DMS153 treated with DMSO at 0.1 percent for 48 hours (cell line): Measurements from ENCODE around the gene RASGEF1C.

ENCODE experiments used
- DNase-seq: peaks from one replicate; lab custom pipeline; 2025; ENCODE audit not compliant: unreplicated experiment; lab: John Stamatoyannopoulos, UW

The RASGEF1C gene

DNA sequence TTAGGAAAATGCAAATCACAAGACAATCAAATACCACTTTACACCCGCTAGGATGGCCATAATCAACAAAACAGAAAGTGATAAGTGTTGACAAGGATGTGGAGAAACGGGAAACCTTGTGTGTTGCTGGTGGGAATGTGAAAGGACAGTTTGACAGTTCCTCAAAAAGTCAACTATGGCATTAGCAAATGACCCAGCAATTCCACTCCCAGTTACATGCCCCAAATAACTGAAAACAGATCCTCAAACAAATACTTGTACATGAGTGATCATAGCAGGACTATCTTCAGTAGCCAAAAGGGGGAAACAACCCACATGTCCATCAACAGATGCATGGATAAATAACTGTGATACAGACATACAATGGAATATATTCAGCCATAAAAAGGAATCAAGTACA, 21.2 kb downstream of the RASGEF1C start:
- no peak for DNase-seq

DNA sequence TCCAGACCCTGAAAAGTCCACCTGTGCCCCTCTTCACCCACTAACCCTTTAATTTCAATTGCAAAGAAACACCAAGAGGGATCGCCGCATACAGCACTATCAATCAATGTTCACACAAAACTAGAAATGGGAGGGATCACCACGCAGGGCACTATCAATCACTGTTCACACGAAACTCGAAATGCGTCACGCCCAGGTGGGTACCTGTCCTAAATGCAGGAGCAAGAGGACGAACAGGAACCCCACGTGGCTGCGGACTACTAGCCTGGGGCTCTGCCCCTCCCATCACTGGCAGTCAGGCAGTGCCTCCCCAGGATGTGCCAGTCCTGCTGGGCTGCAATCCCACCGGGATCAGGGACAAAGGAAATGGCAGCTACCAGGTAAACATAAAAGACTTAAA, 28.2 kb downstream of the RASGEF1C start:
- DNase-seq = no peak

- no peak for DNase-seq
Observed at GRCh38 chr5:180180421-180180820, 28.6 kb downstream of the RASGEF1C start.

DNA sequence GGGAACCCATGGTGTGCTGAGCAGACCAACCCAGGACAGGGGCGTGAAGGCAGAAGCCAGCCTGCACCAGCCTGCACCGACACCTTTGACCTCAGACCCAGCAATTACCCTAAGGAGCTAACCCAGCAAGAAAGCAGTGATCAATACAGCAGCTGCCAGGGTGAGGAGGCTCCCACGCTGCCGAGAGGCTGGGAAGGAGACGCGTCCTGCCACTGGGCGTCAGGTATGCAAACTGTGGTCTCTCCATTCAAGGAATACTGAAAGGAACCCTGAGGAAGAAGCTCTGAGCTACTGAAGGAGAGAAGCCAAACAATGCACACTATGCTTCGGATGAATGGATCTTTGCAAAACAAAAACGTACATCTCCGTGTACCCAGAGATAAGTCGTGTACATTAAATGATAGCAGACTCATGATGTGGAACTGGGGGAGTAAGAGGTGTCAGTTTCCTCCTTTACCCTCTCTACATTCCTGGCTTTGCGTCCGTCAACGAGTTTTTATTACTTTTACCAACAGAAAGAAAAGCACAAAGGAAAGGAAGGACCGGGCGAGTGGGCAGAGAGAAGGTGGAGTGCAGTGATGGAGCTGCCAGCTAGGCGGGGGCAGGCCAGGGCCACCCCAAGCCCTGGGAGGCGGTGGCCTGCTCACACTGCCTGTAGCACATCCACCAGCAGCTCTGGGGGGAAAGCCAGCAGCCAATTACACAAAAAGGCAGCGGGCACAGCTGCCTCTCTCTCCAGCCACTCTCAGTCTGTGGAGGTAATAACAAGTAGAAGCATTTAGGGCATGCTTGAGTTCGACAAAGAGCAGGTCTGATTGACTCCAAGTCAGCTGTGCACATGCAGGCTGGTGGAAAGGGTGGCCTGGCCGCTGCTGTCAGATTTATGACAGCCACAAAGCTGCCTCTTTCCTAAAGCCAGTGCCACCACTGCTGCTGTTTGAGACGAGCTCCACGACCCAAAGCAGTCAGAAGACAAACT, 29.3 kb downstream of the RASGEF1C start:
- no peak for DNase-seq

DNA sequence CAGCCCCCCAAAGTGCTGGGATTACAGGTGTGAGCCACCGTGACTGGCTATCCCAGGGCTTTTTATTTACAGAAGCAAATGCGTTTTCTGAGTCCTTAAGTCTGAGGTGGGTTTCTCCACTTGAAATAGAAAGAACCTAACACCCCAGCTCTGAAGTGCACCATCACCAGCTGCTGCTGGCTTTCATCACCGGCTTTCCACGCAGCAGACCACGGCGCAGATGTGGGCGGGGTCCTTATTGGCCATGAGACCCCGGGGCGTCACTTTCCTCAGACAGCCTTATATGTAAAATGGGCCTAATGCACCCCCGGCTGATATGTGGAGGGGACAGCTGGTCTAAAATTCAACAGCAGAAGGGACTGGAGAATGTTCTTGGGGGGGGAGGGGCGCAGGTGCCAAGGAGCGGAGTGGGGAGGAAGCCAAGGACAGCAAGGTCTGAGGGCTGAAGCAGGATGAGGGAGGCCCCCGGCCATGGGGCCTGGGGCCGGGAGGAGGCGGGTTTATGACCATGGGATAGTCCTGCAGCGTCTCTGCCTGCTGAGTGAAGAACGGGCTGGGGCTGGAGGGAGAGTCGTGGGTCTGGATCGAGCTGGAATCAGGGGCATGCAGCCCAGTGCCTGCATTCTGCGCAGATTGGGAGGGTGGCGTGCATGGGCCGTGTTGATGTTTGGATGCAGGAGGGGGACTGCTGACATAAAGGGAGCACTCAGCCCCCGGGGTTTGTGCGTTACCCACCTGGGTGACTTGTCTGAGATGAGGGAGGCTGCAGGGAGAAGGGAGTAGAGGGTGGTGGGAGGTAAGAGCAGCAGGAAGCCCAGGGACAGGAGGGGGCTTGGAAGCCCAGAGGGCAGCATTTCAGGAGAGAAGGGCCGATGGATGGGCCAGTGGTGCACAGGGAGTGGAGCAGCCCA, 30.2 kb downstream of the RASGEF1C start:
- DNase-seq = no peak

DNA sequence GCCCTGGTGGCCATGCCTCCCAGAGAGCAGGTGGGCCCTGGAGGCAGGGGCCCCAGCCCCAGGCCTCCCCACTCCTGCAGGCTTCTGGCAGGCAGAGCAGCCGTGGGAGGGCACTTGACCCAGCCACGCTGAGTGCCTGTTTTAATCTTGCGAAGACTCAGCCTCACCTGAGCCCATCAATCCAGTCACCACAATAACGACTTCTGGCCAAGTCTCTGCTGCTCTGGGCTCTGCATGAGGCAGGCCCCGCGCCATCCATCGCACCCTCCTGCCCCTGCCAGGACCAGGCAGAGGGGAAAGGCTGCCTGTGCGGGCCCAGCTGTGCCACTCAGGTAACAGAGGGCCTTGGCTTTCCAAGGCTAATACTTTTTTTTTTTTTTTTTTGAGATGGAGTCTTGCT, 32.8 kb downstream of the RASGEF1C start:
- no peak for DNase-seq

DNA sequence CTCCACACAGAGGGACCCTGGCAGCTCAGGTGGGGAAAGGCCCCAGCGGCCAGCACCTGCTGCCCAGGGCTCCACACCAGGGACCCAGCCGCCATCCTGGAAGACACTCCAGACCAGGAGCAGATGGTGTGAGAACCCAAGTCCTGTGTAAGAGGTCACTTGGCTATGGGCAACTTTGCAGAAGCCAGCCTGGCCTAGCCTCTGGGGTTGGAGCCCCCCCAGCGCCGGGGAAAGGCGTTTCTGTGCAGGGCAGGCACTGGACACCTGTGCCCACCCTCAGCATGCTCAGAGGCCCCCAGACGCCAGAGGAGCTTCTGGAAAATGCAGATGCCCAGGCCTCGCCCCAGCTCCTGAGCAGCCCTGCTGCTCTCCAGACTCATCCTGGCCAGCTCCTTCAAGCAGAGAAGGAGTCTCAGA, 34.0 kb downstream of the RASGEF1C start:
- no peak for DNase-seq

DNA sequence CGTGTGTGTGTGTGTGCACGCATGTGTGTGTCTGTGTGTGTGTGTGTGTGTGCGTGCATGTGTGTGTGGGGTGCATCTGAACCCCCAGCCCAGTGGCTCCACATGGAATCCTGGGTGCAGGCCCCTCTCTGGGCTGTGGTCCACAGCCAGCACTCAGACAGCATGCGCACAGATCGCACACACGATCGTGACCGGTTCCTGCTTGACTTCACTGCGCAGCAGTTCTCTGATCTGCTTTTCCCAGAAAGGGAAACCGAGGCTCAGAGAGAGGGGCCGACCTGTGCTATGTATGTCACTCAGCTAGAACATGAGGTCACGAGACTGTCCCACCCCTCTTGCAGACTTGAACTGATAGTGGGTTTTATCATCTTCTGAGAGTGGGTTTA, 34.4 kb downstream of the RASGEF1C start:
- DNase-seq = no peak

DNA sequence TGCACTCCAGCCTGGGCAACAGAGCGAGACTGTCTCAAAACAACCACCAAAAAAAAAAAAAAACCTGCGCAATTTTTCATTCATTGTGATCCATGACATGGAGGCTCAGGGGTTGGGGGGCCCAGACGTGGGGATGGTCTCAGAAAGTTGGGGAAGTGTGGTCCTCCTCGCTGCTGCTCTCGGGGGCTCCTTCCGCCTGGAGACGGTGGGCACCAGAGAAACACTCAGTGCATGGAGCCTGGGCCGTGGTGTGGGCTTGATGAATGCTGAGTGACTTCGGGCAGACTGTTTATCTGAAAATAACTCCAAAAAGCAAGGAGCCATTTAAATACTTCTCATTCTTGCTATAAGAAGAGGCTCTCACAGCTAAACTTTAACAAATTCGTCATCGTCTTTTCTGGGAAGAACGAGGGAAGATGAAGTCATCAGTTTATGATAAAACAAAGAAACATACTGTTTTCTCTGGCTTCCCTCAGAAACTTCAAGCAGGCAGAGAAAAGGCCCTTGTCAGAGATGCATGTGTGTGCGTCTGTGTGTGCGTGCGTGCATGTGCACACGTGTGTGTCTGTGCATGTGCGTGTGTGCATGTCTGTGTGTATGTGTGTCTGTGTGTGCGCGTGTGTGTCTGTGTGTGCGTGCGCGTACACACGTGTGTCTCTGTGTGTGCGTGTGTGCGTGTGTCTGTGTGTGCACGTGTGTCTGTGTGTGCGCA, 35.0 kb downstream of the RASGEF1C start:
- no peak for DNase-seq

GRCh38 chr5:180173198-180173544, 35.8 kb downstream of the RASGEF1C start:
- DNase-seq = no peak

- DNase-seq = no peak
Observed at GRCh38 chr5:180172447-180173197, 36.4 kb downstream of the RASGEF1C start.

DNA sequence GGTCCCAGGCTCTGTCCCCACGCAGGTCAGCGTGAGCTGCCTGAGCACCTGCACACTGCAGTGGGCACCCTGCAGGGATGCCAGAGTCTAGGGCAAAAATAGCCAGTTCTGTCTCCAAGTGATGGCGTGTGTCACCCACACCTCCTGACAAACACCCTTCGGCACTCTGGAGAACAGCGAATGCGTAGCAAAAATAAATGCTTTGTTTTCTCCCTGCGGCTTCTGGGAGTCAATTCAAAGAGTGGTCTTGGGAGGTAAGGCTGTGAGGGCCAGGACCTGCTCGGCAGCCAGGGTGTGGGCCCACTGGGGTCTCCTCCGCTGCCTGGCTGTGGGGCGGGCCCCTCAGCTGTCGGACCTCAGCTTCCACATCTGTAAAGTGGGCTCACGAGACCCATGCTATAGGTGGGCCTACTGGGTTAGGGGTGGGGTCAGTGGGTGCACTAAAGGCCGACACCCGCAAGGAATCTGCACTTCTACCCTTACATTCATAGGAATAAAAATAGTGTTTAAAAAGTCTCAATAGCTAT, 37.4 kb downstream of the RASGEF1C start:
- DNase-seq = no peak

DNA sequence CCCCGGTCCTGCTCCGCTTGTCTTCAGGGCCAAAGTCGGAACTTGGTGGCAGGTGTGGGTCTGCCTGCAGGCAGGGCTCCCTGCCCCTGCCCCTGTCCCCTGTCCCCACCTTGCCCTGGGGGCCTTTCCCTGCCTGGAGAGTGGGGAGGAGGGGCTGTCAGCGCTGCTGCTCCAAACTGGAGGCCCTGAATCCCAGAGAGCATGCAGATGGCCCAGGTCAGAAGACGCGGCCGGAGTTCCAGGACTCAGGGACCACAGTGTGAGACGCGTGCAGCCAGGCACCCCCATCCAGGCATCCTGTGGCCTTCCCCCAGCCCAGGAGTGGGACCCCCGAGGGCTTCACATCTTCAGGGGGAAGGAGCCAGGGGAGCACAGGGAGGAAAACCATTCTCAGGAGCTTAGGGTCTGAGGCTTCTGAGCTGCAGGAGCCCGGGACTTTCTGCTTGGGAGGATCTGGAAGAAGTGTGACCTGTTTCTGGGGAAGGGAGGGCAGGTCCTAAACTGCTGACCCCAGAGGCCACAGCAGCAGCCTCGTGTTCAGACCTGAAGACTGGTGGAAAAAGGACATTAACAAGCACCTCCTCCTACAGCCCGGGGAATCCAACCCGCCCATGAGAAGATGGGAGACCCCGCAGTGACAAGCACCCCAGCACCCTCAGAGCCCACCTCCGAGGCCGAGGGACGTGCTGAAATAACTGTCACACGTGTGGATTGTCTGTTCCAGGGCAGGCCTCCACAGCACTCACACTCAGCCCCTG, 38.0 kb downstream of the RASGEF1C start:
- no peak for DNase-seq

DNA sequence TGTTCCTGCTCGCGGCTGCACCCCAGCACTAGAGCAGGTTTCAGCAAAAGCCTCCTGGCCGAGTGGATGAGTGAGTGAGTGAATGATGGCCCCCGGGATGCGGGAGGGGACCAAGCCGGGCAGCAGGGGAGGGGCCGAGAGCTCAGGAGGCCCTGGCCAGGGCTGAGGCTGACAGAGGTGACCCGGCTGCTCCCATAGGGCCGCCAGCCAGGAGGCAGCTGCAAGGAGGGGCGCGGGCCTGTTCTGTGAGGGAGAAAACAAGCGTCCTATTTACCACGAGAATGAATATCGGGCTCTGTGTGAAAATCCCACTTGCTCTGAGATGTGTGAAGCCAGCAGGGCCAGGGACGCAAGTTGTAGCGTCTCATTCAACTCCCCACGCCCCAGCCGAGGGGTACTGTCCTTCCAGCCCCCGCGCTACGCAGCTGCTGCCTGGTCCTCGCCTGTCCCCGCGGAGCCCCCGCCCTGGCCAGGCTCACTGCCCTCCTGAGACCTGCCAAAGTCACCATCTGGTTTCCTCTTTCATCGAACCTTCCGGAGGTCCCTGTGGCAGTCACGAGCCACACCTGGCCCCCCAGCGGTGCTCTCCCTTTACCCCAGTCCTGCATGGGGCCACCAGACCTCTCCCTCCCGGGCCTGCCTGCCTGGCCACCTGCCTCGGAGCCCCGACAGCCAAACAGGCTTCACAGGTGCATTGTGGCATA, 38.8 kb downstream of the RASGEF1C start:
- no peak for DNase-seq

- no peak for DNase-seq
Observed at GRCh38 chr5:180169248-180170105, 39.5 kb downstream of the RASGEF1C start.

- no peak for DNase-seq
Observed at GRCh38 chr5:180168758-180169157, 40.3 kb downstream of the RASGEF1C start.

DNA sequence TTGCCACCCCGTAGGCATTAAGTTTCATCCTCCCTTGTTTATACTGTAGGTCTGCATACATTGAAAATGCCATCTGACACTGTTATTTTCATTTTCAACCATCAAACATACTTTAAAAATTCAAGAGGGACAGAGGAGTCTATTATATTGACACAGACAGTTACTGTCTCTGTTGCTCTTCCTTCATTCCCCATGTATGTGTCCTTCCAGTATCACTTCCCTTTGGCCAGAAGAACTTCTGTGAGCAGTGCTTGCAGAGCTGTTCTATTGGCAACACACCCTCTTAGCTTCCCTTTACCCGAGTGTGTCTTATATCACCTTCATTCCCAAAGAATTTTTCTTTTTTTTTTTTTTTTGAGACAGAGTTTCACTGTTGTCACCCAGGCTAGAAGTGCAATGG, 42.8 kb downstream of the RASGEF1C start:
- no peak for DNase-seq

DNA sequence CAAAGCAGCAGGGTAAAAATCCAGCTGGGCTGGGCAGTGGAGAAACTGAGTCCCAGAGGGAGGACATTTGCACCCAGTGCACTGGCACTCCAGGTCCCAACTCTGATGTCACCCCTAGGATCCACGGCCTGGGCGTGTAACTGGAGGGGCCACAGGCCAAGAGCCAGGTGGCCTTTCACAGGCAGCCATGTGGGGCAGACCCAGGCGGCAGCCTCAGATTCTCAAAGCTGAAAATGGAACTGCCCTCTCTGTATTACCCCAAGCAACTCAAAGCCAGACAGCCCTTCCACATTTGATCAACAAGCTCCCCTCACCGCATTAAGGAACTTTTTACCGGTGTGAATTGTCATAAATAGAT, 46.7 kb downstream of the RASGEF1C start:
- no peak for DNase-seq
